K562 (cell line): Measurements from ENCODE around the gene MYADML2. TPM values are rescaled to one million over a fixed set of nuclear protein-coding genes. Genes with fewer than 3 reads are reported as not detected.
A peak's percentile ranks its signal among the peaks of the same experiment; 100 is the strongest.

Experiments used
- BRCA1 ChIP-seq, 2 experiments: fragments of 450-650 bp in 1 of 2; sonication (generic) in 1 of 2; formaldehyde crosslinking in 1 of 2; IDR thresholded peaks; 2 replicates each; pipeline versions ENCODE4 v1.5.0 to v1.6.1; 2017 to 2020; ENCODE audit warnings: mild to moderate bottlenecking in 1 of 2, missing genetic modification reagents in 1 of 2
- PHF21A ChIP-seq: fragments of 450-650 bp; IDR thresholded peaks from 2 replicates; pipeline ENCODE4 v1.6.1; 2017; ENCODE audit warnings: low read depth, borderline replicate concordance
- SAFB ChIP-seq: fragments of 200-400 bp; formaldehyde crosslinking; IDR thresholded peaks from 2 replicates; pipeline ENCODE4 v1.6.1; 2017; ENCODE audit warnings: low read depth, low read length, borderline replicate concordance
- SPI1 ChIP-seq: IDR thresholded peaks from 2 replicates; pipeline ENCODE4 v1.6.1; 2011; ENCODE audit warnings: low read depth, low read length, control low read depth, borderline replicate concordance
- ZNF121 ChIP-seq: sonication (generic); formaldehyde crosslinking; conservative IDR thresholded peaks from 2 replicates; pipeline ENCODE4 v1.8.0; 2022; ENCODE audit warnings: missing genetic modification reagents
- polyA plus RNA-seq, 8 experiments: library from polyadenylated mRNA; depleted of rRNA in 4 of 8; stranded (reverse) in 5 of 8; unstranded in 3 of 8; fragments of >200 nt; fragmentation: Nextera tagmentation in 2 of 8; fragmentation: Illumina TruSeq in 1 of 8; extraction: Ambion mirVana in 2 of 8; extraction: Trizol in 1 of 8; gene quantifications; 2 replicates each; pipeline versions ENCODE4 v1.2.1 to v1.2.3, GENCODE V29; 2011 to 2014; ENCODE audit warnings: inconsistent platforms in 1 of 8, missing spikeins in 1 of 8
- total RNA-seq, 7 experiments: library from RNA; depleted of rRNA in 6 of 7; stranded (reverse); fragments of >200 nt in 6 of 7; fragmentation: Illumina TruSeq in 2 of 7; extraction: Trizol in 2 of 7; gene quantifications; 2 replicates each; pipeline versions ENCODE4 v1.2.1 to v1.2.3, GENCODE V29; 2011 to 2021; ENCODE audit warnings: low replicate concordance in 1 of 7
- TF ChIP-seq, protein P1 (sequence below), 2 experiments: fragments of 450-650 bp; formaldehyde crosslinking in 1 of 2; IDR thresholded peaks; 2 replicates each; pipeline versions ENCODE4 v1.4.0 to v1.6.1; 2014 to 2020; ENCODE audit warnings: mild to moderate bottlenecking in 2 of 2, borderline replicate concordance in 1 of 2, low read depth in 1 of 2
- TF ChIP-seq, protein P2 (sequence below): fragments of 200-400 bp; formaldehyde crosslinking; IDR thresholded peaks from 2 replicates; pipeline ENCODE4 v1.6.1; 2017; ENCODE audit warnings: mild to moderate bottlenecking, low read depth, low read length, moderate library complexity
- TF ChIP-seq, protein P3 (sequence below), 2 experiments: fragments of 250-450 bp in 1 of 2; fragments of 450-650 bp in 1 of 2; sonication (Bioruptor Pico) in 1 of 2; IDR thresholded peaks; 2 replicates each; pipeline versions ENCODE4 v1.6.1 to v1.8.0; 2016 to 2021; ENCODE audit warnings: mild to moderate bottlenecking in 2 of 2, moderate library complexity in 2 of 2, missing compliant biosample characterization in 1 of 2, missing genetic modification characterization in 1 of 2
- TF ChIP-seq, protein P4 (sequence below): fragments of 250-450 bp; sonication (Bioruptor Pico); IDR thresholded peaks from 2 replicates; pipeline ENCODE4 v1.5.0; 2020; ENCODE audit warnings: mild to moderate bottlenecking
- TF ChIP-seq, protein P5 (sequence below), 2 experiments: fragments of 450-650 bp; conservative IDR thresholded peaks; 2 replicates each; pipeline ENCODE4 v1.6.1; 2017; ENCODE audit warnings: mild to moderate bottlenecking in 2 of 2, moderate library complexity in 2 of 2

Gene MYADML2
- total and polyA plus RNA-seq, 9 of the 15 experiments (the other 6 are each of a cell fraction or from before 2014, with no cell fraction given) = not detected

DNA sequence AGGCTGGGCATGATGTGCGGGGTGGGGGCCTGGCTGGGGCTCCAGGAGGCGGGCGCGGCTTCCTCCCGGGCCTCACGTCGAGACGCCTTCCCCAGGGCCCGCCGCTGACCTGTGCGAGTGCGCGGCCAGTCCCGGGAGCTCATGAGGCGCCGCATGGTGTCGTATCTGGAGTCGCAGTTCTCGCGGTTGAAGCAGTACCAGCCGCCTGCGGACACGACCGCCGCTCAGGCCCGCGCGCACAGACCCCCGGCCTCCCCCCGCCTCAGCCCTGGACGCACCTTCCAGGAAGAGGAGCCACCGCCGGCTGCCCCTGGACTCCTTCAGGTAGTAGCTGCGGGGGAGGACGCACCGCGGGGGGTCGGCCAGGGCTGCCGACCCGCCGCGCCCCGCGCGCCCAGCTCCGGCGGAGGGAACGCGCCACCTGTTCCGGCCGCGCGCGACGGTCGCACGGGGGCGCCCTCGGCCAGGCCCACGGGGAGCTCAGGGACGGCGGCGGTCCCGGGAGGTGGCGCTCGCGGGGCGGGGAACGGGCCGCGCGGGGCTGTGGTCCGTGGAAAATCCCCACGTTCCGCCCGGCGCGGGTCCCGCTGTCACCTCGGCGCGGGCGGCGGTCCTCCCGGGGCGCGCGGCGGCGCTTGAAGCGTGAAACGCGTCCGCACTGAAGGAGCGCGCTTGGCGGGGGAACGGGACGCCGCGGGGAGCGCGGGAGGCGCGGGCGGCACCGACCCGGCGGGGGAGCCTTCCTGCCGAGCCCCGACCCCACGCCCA, 12.5 kb upstream of the MYADML2 start (continued):
- TF ChIP-seq, protein P1, sequence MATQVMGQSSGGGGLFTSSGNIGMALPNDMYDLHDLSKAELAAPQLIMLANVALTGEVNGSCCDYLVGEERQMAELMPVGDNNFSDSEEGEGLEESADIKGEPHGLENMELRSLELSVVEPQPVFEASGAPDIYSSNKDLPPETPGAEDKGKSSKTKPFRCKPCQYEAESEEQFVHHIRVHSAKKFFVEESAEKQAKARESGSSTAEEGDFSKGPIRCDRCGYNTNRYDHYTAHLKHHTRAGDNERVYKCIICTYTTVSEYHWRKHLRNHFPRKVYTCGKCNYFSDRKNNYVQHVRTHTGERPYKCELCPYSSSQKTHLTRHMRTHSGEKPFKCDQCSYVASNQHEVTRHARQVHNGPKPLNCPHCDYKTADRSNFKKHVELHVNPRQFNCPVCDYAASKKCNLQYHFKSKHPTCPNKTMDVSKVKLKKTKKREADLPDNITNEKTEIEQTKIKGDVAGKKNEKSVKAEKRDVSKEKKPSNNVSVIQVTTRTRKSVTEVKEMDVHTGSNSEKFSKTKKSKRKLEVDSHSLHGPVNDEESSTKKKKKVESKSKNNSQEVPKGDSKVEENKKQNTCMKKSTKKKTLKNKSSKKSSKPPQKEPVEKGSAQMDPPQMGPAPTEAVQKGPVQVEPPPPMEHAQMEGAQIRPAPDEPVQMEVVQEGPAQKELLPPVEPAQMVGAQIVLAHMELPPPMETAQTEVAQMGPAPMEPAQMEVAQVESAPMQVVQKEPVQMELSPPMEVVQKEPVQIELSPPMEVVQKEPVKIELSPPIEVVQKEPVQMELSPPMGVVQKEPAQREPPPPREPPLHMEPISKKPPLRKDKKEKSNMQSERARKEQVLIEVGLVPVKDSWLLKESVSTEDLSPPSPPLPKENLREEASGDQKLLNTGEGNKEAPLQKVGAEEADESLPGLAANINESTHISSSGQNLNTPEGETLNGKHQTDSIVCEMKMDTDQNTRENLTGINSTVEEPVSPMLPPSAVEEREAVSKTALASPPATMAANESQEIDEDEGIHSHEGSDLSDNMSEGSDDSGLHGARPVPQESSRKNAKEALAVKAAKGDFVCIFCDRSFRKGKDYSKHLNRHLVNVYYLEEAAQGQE (IDR thresholded peaks at IDR 0.05; ENCODE audit: borderline replicate concordance) = peak; percentile 84
- TF ChIP-seq, protein P1 (CRISPR knock-in tag; IDR thresholded peaks at IDR 0.05; ENCODE audit: low read depth) = no peak
- TF ChIP-seq, protein P2, sequence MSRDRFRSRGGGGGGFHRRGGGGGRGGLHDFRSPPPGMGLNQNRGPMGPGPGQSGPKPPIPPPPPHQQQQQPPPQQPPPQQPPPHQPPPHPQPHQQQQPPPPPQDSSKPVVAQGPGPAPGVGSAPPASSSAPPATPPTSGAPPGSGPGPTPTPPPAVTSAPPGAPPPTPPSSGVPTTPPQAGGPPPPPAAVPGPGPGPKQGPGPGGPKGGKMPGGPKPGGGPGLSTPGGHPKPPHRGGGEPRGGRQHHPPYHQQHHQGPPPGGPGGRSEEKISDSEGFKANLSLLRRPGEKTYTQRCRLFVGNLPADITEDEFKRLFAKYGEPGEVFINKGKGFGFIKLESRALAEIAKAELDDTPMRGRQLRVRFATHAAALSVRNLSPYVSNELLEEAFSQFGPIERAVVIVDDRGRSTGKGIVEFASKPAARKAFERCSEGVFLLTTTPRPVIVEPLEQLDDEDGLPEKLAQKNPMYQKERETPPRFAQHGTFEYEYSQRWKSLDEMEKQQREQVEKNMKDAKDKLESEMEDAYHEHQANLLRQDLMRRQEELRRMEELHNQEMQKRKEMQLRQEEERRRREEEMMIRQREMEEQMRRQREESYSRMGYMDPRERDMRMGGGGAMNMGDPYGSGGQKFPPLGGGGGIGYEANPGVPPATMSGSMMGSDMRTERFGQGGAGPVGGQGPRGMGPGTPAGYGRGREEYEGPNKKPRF = no peak
- TF ChIP-seq ZNF121 (CRISPR knock-in tag) = peak; percentile 64
- peak; percentile 99 for TF ChIP-seq SAFB
- TF ChIP-seq, protein P3, sequence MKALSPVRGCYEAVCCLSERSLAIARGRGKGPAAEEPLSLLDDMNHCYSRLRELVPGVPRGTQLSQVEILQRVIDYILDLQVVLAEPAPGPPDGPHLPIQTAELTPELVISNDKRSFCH (CRISPR knock-in tag; IDR thresholded peaks at IDR 0.05) = no peak
- TF ChIP-seq, protein P3 (tag; IDR thresholded peaks at IDR 0.05) = peak; percentile 30; the same call in 1 of the 2 replicates
- no peak for TF ChIP-seq PHF21A
- TF ChIP-seq, protein P4, sequence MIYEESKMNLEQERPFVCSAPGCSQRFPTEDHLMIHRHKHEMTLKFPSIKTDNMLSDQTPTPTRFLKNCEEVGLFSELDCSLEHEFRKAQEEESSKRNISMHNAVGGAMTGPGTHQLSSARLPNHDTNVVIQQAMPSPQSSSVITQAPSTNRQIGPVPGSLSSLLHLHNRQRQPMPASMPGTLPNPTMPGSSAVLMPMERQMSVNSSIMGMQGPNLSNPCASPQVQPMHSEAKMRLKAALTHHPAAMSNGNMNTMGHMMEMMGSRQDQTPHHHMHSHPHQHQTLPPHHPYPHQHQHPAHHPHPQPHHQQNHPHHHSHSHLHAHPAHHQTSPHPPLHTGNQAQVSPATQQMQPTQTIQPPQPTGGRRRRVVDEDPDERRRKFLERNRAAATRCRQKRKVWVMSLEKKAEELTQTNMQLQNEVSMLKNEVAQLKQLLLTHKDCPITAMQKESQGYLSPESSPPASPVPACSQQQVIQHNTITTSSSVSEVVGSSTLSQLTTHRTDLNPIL = no peak
- no peak for TF ChIP-seq SPI1
- TF ChIP-seq BRCA1 (IDR thresholded peaks at IDR 0.05) = no peak
- TF ChIP-seq BRCA1 (CRISPR knock-in tag; IDR thresholded peaks at IDR 0.05) = no peak
- TF ChIP-seq, protein P5, sequence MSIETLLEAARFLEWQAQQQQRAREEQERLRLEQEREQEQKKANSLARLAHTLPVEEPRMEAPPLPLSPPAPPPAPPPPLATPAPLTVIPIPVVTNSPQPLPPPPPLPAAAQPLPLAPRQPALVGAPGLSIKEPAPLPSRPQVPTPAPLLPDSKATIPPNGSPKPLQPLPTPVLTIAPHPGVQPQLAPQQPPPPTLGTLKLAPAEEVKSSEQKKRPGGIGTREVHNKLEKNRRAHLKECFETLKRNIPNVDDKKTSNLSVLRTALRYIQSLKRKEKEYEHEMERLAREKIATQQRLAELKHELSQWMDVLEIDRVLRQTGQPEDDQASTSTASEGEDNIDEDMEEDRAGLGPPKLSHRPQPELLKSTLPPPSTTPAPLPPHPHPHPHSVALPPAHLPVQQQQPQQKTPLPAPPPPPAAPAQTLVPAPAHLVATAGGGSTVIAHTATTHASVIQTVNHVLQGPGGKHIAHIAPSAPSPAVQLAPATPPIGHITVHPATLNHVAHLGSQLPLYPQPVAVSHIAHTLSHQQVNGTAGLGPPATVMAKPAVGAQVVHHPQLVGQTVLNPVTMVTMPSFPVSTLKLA (conservative IDR thresholded peaks at IDR 0.05) = peak in 1 of 2 experiments; percentile 54; a peak in 2 of 4 replicates
